IPS-NIHi11 (cell line): ENCODE data around the gene CWC25.

ENCODE experiments used
- DNase-seq: peaks from one replicate; pipeline ENCODE4 v3.0.0; 2012; ENCODE audit warnings: mixed read lengths, low spot score

The CWC25 gene

GRCh38 chr17:38783227-38783626 lies 41.9 kb downstream of the CWC25 start:
- no peak for DNase-seq

GRCh38 chr17:38779965-38780752 lies 45.0 kb downstream of the CWC25 start:
- no peak for DNase-seq

GRCh38 chr17:38777641-38778250 lies 47.4 kb downstream of the CWC25 start:
- no peak for DNase-seq

GRCh38 chr17:38773258-38773657 lies 51.9 kb downstream of the CWC25 start:
- DNase-seq = no peak

- DNase-seq = no peak
Measured at GRCh38 chr17:38768417-38768816, 56.7 kb downstream of the CWC25 start.

- no peak for DNase-seq
Measured at GRCh38 chr17:38766341-38766740, 58.8 kb downstream of the CWC25 start.

- DNase-seq = no peak
Measured at GRCh38 chr17:38762231-38762630, 62.9 kb downstream of the CWC25 start.

- DNase-seq = peak; percentile 78
Measured at GRCh38 chr17:38761612-38762011, 63.5 kb downstream of the CWC25 start.

GRCh38 chr17:38753071-38753506 lies 72.0 kb downstream of the CWC25 start:
- no peak for DNase-seq

- DNase-seq = peak; percentile 96
Measured at GRCh38 chr17:38752308-38753070, 72.6 kb downstream of the CWC25 start, which contains the start of gene PSMB3. TSS of gene PSMB3 (plus strand) at chr17:38752741. CDS start at chr17:38752827, 86 bp downstream.

- DNase-seq = peak; percentile 55
Measured at GRCh38 chr17:38751808-38752307, 73.3 kb downstream of the CWC25 start.

- no peak for DNase-seq
Measured at GRCh38 chr17:38751144-38751807, 73.8 kb downstream of the CWC25 start.
